HCT116 (cell line): ENCODE data around the gene SLC8A1.

Experiments used
- EGR1 ChIP-seq: IDR thresholded peaks from 2 replicates; pipeline ENCODE4 v1.6.1; 2012; ENCODE audit warnings: low read depth
- EZH2 ChIP-seq: fragments of 200-600 bp; sonication (generic); IDR thresholded peaks from 2 replicates; pipeline ENCODE4 v1.6.1; 2017; ENCODE audit warnings: antibody characterized with exemption, mixed run types
- FOSL1 ChIP-seq: IDR thresholded peaks from 2 replicates; pipeline ENCODE4 v1.6.1; 2012; ENCODE audit warnings: low read depth
- POLR2A ChIP-seq: IDR thresholded peaks from 2 replicates; pipeline ENCODE4 v1.7.0; 2011; ENCODE audit warnings: borderline replicate concordance; ENCODE audit not compliant: insufficient read depth, insufficient read length; ENCODE audit errors: extremely low read depth
- POLR2AphosphoS5 ChIP-seq: IDR thresholded peaks from 2 replicates; pipeline ENCODE4 v1.6.1; 2011; ENCODE audit warnings: mild to moderate bottlenecking, low read depth, low read length, moderate library complexity
- SIN3A ChIP-seq: IDR thresholded peaks from 2 replicates; pipeline ENCODE4 v1.6.1; 2012; ENCODE audit warnings: low read depth
- SP1 ChIP-seq: IDR thresholded peaks from 2 replicates; pipeline ENCODE4 v1.6.1; 2012; ENCODE audit warnings: low read depth
- YY1 ChIP-seq: IDR thresholded peaks from 2 replicates; pipeline ENCODE4 v1.6.1; 2011; ENCODE audit warnings: low read length, low read depth, moderate library complexity, mild to moderate bottlenecking; ENCODE audit not compliant: insufficient replicate concordance; ENCODE audit errors: extremely low read depth
- TF ChIP-seq, protein P1 (sequence below), 3 experiments: fragments of 200-600 bp in 1 of 3; sonication (generic) in 1 of 3; IDR thresholded peaks in 2 of 3; conservative IDR thresholded peaks in 1 of 3; 2 replicates each; pipeline ENCODE4 v1.5.1; 2012 to 2017; ENCODE audit warnings: low read depth in 2 of 3, low read length in 2 of 3, antibody characterized with exemption in 1 of 3, borderline replicate concordance in 1 of 3, control low read depth in 1 of 3, mild to moderate bottlenecking in 1 of 3, mixed read lengths in 1 of 3, mixed run types in 1 of 3, moderate library complexity in 1 of 3; ENCODE audit not compliant: insufficient read depth in 1 of 3
- TF ChIP-seq, protein P2 (sequence below): IDR thresholded peaks from 2 replicates; pipeline ENCODE4 v1.6.1; 2012; ENCODE audit warnings: low read depth

DNA sequence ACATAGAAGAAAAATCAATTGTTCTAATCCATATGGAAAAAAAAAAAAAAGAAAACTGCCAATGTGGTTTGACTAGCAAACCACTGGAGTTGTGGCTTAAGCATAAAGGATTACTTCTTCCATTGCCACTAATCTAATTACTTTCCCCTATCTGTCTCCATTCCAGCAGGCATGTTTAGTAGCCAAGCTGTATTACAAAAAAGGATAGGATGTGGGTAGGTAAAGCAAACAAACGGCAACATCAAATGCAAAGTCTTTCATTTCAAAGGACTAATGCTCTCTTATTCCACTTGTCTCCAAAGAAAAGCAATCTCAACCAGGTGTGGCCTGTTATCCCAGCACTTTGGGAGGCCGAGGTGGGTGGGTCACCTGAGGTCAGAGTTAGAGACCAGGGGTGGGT, 36.5 kb downstream of the SLC8A1 start:
- TF ChIP-seq POLR2A (no peak), EGR1 (no peak), EZH2 (no peak), FOSL1 (no peak), SIN3A (no peak), YY1 (no peak), SP1 (no peak), POLR2AphosphoS5 (no peak)
- TF ChIP-seq, protein P1, sequence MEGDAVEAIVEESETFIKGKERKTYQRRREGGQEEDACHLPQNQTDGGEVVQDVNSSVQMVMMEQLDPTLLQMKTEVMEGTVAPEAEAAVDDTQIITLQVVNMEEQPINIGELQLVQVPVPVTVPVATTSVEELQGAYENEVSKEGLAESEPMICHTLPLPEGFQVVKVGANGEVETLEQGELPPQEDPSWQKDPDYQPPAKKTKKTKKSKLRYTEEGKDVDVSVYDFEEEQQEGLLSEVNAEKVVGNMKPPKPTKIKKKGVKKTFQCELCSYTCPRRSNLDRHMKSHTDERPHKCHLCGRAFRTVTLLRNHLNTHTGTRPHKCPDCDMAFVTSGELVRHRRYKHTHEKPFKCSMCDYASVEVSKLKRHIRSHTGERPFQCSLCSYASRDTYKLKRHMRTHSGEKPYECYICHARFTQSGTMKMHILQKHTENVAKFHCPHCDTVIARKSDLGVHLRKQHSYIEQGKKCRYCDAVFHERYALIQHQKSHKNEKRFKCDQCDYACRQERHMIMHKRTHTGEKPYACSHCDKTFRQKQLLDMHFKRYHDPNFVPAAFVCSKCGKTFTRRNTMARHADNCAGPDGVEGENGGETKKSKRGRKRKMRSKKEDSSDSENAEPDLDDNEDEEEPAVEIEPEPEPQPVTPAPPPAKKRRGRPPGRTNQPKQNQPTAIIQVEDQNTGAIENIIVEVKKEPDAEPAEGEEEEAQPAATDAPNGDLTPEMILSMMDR (IDR thresholded peaks at IDR 0.05 in 2 of 3, conservative IDR thresholded peaks at IDR 0.05 in 1 of 3; ENCODE audit: borderline replicate concordance in 1 of 3, insufficient read depth in 1 of 3, low read depth in 2 of 3, low read length in 2 of 3) = no peak
- TF ChIP-seq, protein P2, sequence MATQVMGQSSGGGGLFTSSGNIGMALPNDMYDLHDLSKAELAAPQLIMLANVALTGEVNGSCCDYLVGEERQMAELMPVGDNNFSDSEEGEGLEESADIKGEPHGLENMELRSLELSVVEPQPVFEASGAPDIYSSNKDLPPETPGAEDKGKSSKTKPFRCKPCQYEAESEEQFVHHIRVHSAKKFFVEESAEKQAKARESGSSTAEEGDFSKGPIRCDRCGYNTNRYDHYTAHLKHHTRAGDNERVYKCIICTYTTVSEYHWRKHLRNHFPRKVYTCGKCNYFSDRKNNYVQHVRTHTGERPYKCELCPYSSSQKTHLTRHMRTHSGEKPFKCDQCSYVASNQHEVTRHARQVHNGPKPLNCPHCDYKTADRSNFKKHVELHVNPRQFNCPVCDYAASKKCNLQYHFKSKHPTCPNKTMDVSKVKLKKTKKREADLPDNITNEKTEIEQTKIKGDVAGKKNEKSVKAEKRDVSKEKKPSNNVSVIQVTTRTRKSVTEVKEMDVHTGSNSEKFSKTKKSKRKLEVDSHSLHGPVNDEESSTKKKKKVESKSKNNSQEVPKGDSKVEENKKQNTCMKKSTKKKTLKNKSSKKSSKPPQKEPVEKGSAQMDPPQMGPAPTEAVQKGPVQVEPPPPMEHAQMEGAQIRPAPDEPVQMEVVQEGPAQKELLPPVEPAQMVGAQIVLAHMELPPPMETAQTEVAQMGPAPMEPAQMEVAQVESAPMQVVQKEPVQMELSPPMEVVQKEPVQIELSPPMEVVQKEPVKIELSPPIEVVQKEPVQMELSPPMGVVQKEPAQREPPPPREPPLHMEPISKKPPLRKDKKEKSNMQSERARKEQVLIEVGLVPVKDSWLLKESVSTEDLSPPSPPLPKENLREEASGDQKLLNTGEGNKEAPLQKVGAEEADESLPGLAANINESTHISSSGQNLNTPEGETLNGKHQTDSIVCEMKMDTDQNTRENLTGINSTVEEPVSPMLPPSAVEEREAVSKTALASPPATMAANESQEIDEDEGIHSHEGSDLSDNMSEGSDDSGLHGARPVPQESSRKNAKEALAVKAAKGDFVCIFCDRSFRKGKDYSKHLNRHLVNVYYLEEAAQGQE = no peak
